Measurements from ENCODE around the gene KIF2A. TPM values are rescaled to one million over a fixed set of nuclear protein-coding genes. Genes with fewer than 3 reads are reported as not detected.

The KIF2A gene
- total RNA-seq, 1 donor from 2014 or later, result 58.5 TPM

DNA sequence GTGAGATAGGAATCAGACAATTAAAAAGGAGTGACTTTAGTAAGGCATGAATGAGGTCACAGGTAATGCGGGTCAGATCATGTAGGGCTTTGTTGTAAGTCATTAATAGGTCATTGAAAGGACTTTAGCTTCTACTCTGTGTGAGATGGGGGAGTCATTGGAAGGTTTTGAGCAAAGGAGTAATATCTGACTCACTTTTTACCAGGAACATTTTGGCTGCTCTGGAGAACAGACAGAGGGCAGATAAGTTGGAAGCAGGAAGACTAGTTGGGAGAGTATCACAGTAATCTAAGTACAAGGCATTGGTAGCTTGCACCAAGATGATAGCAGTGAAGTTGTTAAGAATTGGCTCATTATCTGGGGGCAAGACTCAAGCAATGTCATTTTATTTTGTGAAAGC, 37.4 kb downstream of the KIF2A start:
- TF ChIP-seq CTCF (conservative IDR thresholded peaks at IDR 0.05), result no peak
- DNase-seq (ENCODE audit: extremely low spot score, unreplicated experiment), result no peak
- H3K36me3 Mint-ChIP-seq, result peaks cover 12% of the 10 kb centered on the region
- H3K4me1 Mint-ChIP-seq (ENCODE audit: unreplicated experiment), result no peaks in the 10 kb centered on the region
- no peak overlapping the region for H3K4me3 Mint-ChIP-seq
- H3K27me3 Mint-ChIP-seq, result no peaks in the 10 kb centered on the region
- H3K9me3 Mint-ChIP-seq, result peaks cover 5% of the 10 kb centered on the region
- no peak overlapping the region for H3K27ac Mint-ChIP-seq

- Mint-ChIP-seq H3K9me3 (no peaks in the 10 kb centered on the region), H3K27ac (no peak overlapping the region), H3K27me3 (no peaks in the 10 kb centered on the region), H3K36me3 (peaks cover 16% of the 10 kb centered on the region), H3K4me3 (no peak overlapping the region), H3K4me1 (ENCODE audit: unreplicated experiment) (no peaks in the 10 kb centered on the region)
- no peak for TF ChIP-seq CTCF (conservative IDR thresholded peaks at IDR 0.05)
- no peak for DNase-seq (ENCODE audit: extremely low spot score, unreplicated experiment)
Measured at GRCh38 chr5:62346748-62347147, 40.7 kb downstream of the KIF2A start.

DNA sequence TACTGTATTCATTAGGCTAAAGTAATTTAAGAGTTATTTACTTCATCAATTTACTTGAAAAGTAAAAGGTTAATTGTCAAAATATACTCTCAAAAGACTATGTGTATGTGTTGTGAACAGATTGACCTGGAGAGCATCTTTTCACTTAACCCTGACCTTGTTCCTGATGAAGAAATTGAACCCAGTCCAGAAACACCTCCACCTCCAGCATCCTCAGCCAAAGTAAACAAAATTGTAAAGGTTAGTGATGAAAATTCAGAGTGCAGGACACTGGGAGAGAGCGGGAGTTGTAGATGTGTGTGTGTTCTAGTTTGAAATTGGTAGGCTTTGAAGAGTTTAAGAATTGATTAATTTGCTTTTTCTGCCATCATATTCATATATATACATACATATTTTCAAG, 41.9 kb downstream of the KIF2A start:
- H3K4me1 Mint-ChIP-seq (ENCODE audit: unreplicated experiment), result no peaks in the 10 kb centered on the region
- no peak overlapping the region for H3K27ac Mint-ChIP-seq
- H3K27me3 Mint-ChIP-seq, result no peaks in the 10 kb centered on the region
- no peak for TF ChIP-seq CTCF (conservative IDR thresholded peaks at IDR 0.05)
- no peaks in the 10 kb centered on the region for H3K9me3 Mint-ChIP-seq
- DNase-seq (ENCODE audit: extremely low spot score, unreplicated experiment), result no peak
- no peak overlapping the region for H3K4me3 Mint-ChIP-seq
- H3K36me3 Mint-ChIP-seq, result peaks cover 21% of the 10 kb centered on the region

GRCh38 chr5:62348723-62349481, 42.9 kb downstream of the KIF2A start:
- TF ChIP-seq CTCF (conservative IDR thresholded peaks at IDR 0.05), result no peak
- H3K27ac Mint-ChIP-seq, result no peak overlapping the region
- H3K4me1 Mint-ChIP-seq (ENCODE audit: unreplicated experiment), result no peaks in the 10 kb centered on the region
- H3K4me3 Mint-ChIP-seq, result no peak overlapping the region
- H3K36me3 Mint-ChIP-seq, result peaks cover 15% of the 10 kb centered on the region
- H3K27me3 Mint-ChIP-seq, result no peaks in the 10 kb centered on the region
- H3K9me3 Mint-ChIP-seq, result no peaks in the 10 kb centered on the region
- DNase-seq (ENCODE audit: extremely low spot score, unreplicated experiment), result no peak

DNA sequence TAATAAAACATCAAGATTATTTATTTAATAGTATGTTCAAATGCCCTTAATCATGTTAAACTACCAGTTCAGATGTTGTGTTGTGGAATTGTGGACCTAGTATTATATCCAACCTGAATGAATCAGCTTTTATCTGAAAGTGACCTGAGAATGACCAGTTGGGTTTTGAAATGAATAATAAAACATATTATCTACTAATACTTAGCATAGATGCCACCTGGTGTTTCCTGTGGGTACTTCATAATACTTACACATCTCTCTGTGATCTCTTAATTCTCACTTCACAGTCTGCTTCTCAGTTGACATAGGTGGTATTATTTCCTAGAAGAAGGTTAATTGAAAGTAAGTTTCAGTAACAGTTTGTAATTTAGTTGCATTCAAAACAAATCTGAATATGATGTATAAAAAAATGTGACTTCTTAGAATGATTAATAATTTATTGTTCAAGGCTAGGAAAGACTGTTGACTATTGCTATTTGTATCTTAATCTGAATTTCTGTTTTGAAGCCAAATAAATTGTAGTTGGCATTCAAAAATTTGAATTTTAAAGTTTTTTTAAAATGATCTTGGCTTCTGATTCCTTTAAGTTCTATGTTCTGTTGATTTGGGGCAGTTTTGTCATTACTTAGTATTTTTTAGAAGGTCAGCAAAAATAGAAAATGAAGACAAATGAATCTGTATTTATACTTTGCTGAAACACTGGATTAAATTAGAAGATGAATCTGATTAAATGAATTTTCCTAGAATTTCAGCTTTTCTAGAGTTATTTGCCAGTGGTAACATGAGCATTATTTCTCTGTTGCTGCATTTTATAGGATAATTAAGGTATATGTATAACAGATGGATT, 48.2 kb downstream of the KIF2A start:
- H3K4me1 Mint-ChIP-seq (ENCODE audit: unreplicated experiment), result no peaks in the 10 kb centered on the region
- H3K4me3 Mint-ChIP-seq, result no peak overlapping the region
- TF ChIP-seq CTCF (conservative IDR thresholded peaks at IDR 0.05), result peak; percentile 79
- H3K36me3 Mint-ChIP-seq, result peaks cover 15% of the 10 kb centered on the region
- no peaks in the 10 kb centered on the region for H3K27me3 Mint-ChIP-seq
- H3K27ac Mint-ChIP-seq, result no peak overlapping the region
- DNase-seq (ENCODE audit: extremely low spot score, unreplicated experiment), result no peak
- no peaks in the 10 kb centered on the region for H3K9me3 Mint-ChIP-seq

Measured in type B pancreatic cell (in vitro differentiated cells).